ENCODE measurements around the gene S100A14. TPM values are rescaled to one million over a fixed set of nuclear protein-coding genes. Genes with fewer than 3 reads are reported as not detected.

The S100A14 gene
- total and polyA plus RNA-seq, 2 of the 4 experiments (the other 2 are of a cell fraction), result 0.10 TPM; not detected in 1

GRCh38 chr1:153655333-153655732 lies 39.2 kb upstream of the S100A14 start (continued):
- no peak for TF ChIP-seq MXI1 (IDR thresholded peaks at IDR 0.05; ENCODE audit: borderline replicate concordance, low read depth, low read length)
- no peak for TF ChIP-seq MAFK (IDR thresholded peaks at IDR 0.05; ENCODE audit: low read depth, low read length)
- TF ChIP-seq BHLHE40 (IDR thresholded peaks at IDR 0.05; ENCODE audit: low read depth, low read length), result no peak
- no peak for TF ChIP-seq RCOR1 (IDR thresholded peaks at IDR 0.05; ENCODE audit: insufficient replicate concordance, low read length)

DNA sequence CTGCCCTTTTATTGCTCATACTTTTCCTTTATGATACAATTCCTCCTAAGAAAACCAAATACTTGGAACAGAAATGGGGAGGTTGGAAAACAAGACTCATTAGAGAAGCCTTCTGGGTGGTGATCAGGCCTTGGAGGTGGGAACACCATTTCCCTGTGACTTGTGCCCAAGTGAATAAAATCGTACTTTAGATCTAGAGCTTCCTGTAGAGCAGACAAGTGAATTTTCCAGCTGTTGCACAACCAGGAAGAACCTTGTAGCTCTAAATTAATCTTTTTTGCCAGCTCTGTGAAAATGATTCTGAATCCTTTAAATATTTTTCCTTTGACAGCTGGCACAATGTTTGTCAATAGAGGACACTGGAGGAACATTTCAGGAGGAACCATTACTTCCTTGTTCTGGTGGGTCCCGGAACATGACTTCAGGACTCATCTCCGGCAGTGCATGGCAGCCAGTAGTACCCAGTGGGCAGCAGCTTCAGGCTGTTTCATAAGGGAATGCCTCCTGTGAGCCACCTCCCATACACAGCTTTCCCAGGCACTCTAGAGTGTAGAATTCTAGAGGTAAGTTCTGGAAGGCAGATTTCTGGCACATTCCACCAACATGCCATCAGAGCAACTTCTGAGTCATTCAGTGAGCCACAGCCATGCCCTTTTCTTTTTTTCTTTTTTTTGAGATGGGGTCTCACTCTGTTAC lies 36.8 kb upstream of the S100A14 start:
- H2BK120ac ChIP-seq (ENCODE audit: low read depth, low read length), result no peak overlapping the region
- H3K9ac ChIP-seq (ENCODE audit: low read depth, low read length), result no peak overlapping the region
- H3K4me1 ChIP-seq (ENCODE audit: control insufficient read depth, insufficient read depth, low read length), result peaks cover 7% of the 10 kb centered on the region
- ATAC-seq (ENCODE audit: low read depth), result peak; percentile 58
- peak overlapping the region; percentile 34; the same call in 1 of the 2 replicates for H3K18ac ChIP-seq (ENCODE audit: low read depth, low read length)
- no peak overlapping the region; the same call in 1 of the 2 replicates for H3K4me2 ChIP-seq (ENCODE audit: low read depth, low read length)
- BruUV-seq (replicated peaks), result no TSS peak
- H4K91ac ChIP-seq (ENCODE audit: insufficient read depth, low read depth, low read length), result peak overlapping the region; percentile 11; the same call in 1 of the 2 replicates
- peak overlapping the region; percentile 77; the same call in 1 of the 2 replicates for H4K5ac ChIP-seq (ENCODE audit: low read depth, low read length)
- CTCF ChIA-PET, result interaction anchor here (1.7 kb wide), 1 partner anchor 81 kb away, joined by 5 read pairs; no protein-coding TSS in a partner anchor
- intact Hi-C loops (cut with micrococcal nuclease) (loop anchor here (1.0 kb wide), 1 partner anchor 81 kb away; no protein-coding TSS in a partner anchor), dilution Hi-C loops (cut with HindIII; ENCODE audit: low sequenced_read_pairs, unreplicated experiment) (no loop called here), in situ Hi-C loops (cut with MboI; ENCODE audit: low sequenced_read_pairs) (no loop called here)
- H2BK5ac ChIP-seq (ENCODE audit: low read depth, low read length, poor library complexity, severe bottlenecking), result no peak overlapping the region
- H3K9me3 ChIP-seq (ENCODE audit: control insufficient read depth, insufficient read depth, low read length), result no peaks in the 10 kb centered on the region
- no peaks in the 10 kb centered on the region for H3K79me1 ChIP-seq (ENCODE audit: low read depth in 1 of 2, low read length in 2 of 2)
- peak overlapping the region; percentile 75 to 83 for H4K8ac ChIP-seq (ENCODE audit: low read depth in 2 of 2, low read length in 2 of 2)
- peak overlapping the region; percentile 52 for H3K4ac ChIP-seq (ENCODE audit: low read depth, low read length)
- 83% methylated on average over 1 of the region's 3 CpGs; no CpG with 5 or more reads in 1 of the 2 experiments for WGBS, 2 experiments (ENCODE audit: extremely low coverage in 2 of 2, insufficient read length in 1 of 2)
- peak overlapping the region; percentile 25; the same call in 1 of the 2 replicates for H3K14ac ChIP-seq (replicated peaks; ENCODE audit: low read depth, low read length)
- H2AK9ac ChIP-seq (replicated peaks; ENCODE audit: low read depth, low read length, poor library complexity), result peak overlapping the region; percentile 25
- H2BK20ac ChIP-seq (ENCODE audit: low read depth, low read length), result 0 out of 2 replicates have a peak overlapping the region, but pooled peaks have one; percentile 15
- peak overlapping the region; percentile 84 for H2AFZ ChIP-seq (replicated peaks; ENCODE audit: low read length, poor library complexity)
- DNase-seq, result peak; percentile 64
- H3K9me1 ChIP-seq (ENCODE audit: insufficient read depth, low read length), result peaks cover 6% of the 10 kb centered on the region; the same call in 1 of the 2 replicates
- peak overlapping the region; percentile 42; the same call in 1 of the 3 replicates for H2BK15ac ChIP-seq (ENCODE audit: low read depth, low read length)
- no peaks in the 10 kb centered on the region for H3K36me3 ChIP-seq (ENCODE audit: control insufficient read depth, insufficient read depth, low read length)
- no peaks in the 10 kb centered on the region for H3K27me3 ChIP-seq (ENCODE audit: control insufficient read depth, insufficient read depth, low read length)
- H3K56ac ChIP-seq (ENCODE audit: extremely low read depth, insufficient read depth, low read length), result no peak overlapping the region
- peak; percentile 51 for TF ChIP-seq CEBPB (IDR thresholded peaks at IDR 0.05; ENCODE audit: low read depth, low read length)
- TF ChIP-seq NFE2L2 (IDR thresholded peaks at IDR 0.05; ENCODE audit: low read depth, low read length), result no peak
- 0 out of 2 replicates have a peak, but pooled peaks have one; percentile 18 for TF ChIP-seq FOS (IDR thresholded peaks at IDR 0.05; ENCODE audit: low read depth, low read length)
- H3K27ac ChIP-seq (ENCODE audit: insufficient read depth, low read length), result no peak overlapping the region
- POLR2A ChIA-PET (ENCODE audit: unreplicated experiment), result no interaction called here
- H4K20me1 ChIP-seq (ENCODE audit: insufficient read depth, low read length), result no peaks in the 10 kb centered on the region
- H3K23ac ChIP-seq (ENCODE audit: low read depth, low read length), result peak overlapping the region; percentile 55; the same call in 1 of the 2 replicates
- H3K4me3 ChIP-seq (ENCODE audit: insufficient read depth, low read depth, low read length), result no peak overlapping the region
- no peak overlapping the region; the same call in 1 of the 2 replicates for H2AK5ac ChIP-seq (ENCODE audit: low read depth, low read length)
